Middle frontal gyrus (tissue), 1 donor: Measurements from ENCODE around the gene EP400.
"Not testable (repeated sequence)": the region's sequence is repeated elsewhere in the genome, so short reads cannot be mapped to it uniquely, and the experiment has no call there.

Experiments
- DNase-seq: peaks from one replicate; pipeline ENCODE4 v3.0.0-alpha.2; 2015; ENCODE audit warnings: low spot score; ENCODE audit errors: extremely low spot score

The EP400 gene

GRCh38 chr12:132083614-132083940 is 133.8 kb downstream of the EP400 start:
- no peak for DNase-seq

- DNase-seq: peak; percentile 82
These were observed 134.3 kb downstream of the EP400 start for GRCh38 chr12:132083941-132084620.

GRCh38 chr12:132084621-132085290 is 135.0 kb downstream of the EP400 start:
- DNase-seq: no peak

GRCh38 chr12:132085291-132085635 is 135.5 kb downstream of the EP400 start:
- no peak for DNase-seq

- no peak for DNase-seq
These were observed 139.7 kb downstream of the EP400 start for GRCh38 chr12:132089407-132089910.

- no peak for DNase-seq
These were observed 144.6 kb downstream of the EP400 start for GRCh38 chr12:132094269-132094891.

GRCh38 chr12:132095520-132096409 is 146.0 kb downstream of the EP400 start:
- DNase-seq: no peak

GRCh38 chr12:132099739-132100138 is 150.0 kb downstream of the EP400 start:
- DNase-seq: no peak

GRCh38 chr12:132100306-132101065 is 150.7 kb downstream of the EP400 start:
- no peak for DNase-seq

- no peak for DNase-seq
These were observed 152.6 kb downstream of the EP400 start for GRCh38 chr12:132102297-132102696.

- DNase-seq: not testable (repeated sequence)
These were observed 153.3 kb downstream of the EP400 start for GRCh38 chr12:132103072-132103471.

- no peak for DNase-seq
These were observed 154.0 kb downstream of the EP400 start for GRCh38 chr12:132103542-132104308.

GRCh38 chr12:132105467-132105866 is 155.7 kb downstream of the EP400 start:
- no peak for DNase-seq

- DNase-seq: no peak
These were observed 157.2 kb downstream of the EP400 start for GRCh38 chr12:132106921-132107320.

- no peak for DNase-seq
These were observed 158.6 kb downstream of the EP400 start for GRCh38 chr12:132108211-132108832.

GRCh38 chr12:132109741-132110140 is 160.0 kb downstream of the EP400 start:
- no peak for DNase-seq

- no peak for DNase-seq
These were observed 160.9 kb downstream of the EP400 start for GRCh38 chr12:132110677-132111076.

- no peak for DNase-seq
These were observed 162.0 kb downstream of the EP400 start for GRCh38 chr12:132111654-132112304.

GRCh38 chr12:132114667-132115066 is 164.9 kb downstream of the EP400 start:
- no peak for DNase-seq
